Measurements from ENCODE around the gene NCKAP5.

- no peak for TF ChIP-seq RAD21 (conservative IDR thresholded peaks at IDR 0.05 in 1 of 2, IDR thresholded peaks at IDR 0.05 in 1 of 2)
- TF ChIP-seq E2F6 (IDR thresholded peaks at IDR 0.05; ENCODE audit: borderline replicate concordance, low read depth) = no peak
- no peak for TF ChIP-seq CTCF (IDR thresholded peaks at IDR 0.05)
- TF ChIP-seq RNF2 (IDR thresholded peaks at IDR 0.05; ENCODE audit: borderline replicate concordance, low read depth) = no peak
Measured at GRCh38 chr2:132883430-132883829, 684.8 kb downstream of the NCKAP5 start.

Measured in A549 (cell line).